K562 (cell line): ENCODE data around the gene MXRA7. TPM values are rescaled to one million over a fixed set of nuclear protein-coding genes. Genes with fewer than 3 reads are reported as not detected.

Experiments
- CBFA2T2 ChIP-seq: fragments of 450-650 bp; conservative IDR thresholded peaks from 2 replicates; pipeline ENCODE4 v1.6.1; 2017; ENCODE audit warnings: mild to moderate bottlenecking
- CBFB ChIP-seq: sonication (generic); formaldehyde crosslinking; IDR thresholded peaks from 2 replicates; pipeline ENCODE4 v1.4.0; 2020; ENCODE audit warnings: mild to moderate bottlenecking, missing genetic modification reagents
- ELF1 ChIP-seq: fragments of 200-800 bp; sonication (Bioruptor generic); IDR thresholded peaks from 2 replicates; pipeline ENCODE4 v1.6.1; 2016; ENCODE audit warnings: missing genetic modification characterization, missing compliant biosample characterization
- KAT8 ChIP-seq: fragments of 450-650 bp; IDR thresholded peaks from 2 replicates; pipeline ENCODE4 v1.6.1; 2016; ENCODE audit warnings: low read depth, mild to moderate bottlenecking
- NCOA1 ChIP-seq: fragments of 450-650 bp; IDR thresholded peaks from 2 replicates; pipeline ENCODE4 v1.6.1; 2016; ENCODE audit warnings: low read depth
- SMARCC2 ChIP-seq: fragments of 450-650 bp; IDR thresholded peaks from 2 replicates; pipeline ENCODE4 v1.6.1; 2017; ENCODE audit warnings: antibody characterized with exemption, moderate library complexity, mild to moderate bottlenecking, low read depth
- TCF3 ChIP-seq: sonication (generic); formaldehyde crosslinking; IDR thresholded peaks from 2 replicates; pipeline ENCODE4 v1.4.0; 2020; ENCODE audit warnings: mild to moderate bottlenecking, missing genetic modification reagents
- polyA plus RNA-seq, 8 experiments: library from polyadenylated mRNA; depleted of rRNA in 4 of 8; stranded (reverse) in 5 of 8; unstranded in 3 of 8; fragments of >200 nt; fragmentation: Nextera tagmentation in 2 of 8; fragmentation: Illumina TruSeq in 1 of 8; extraction: Ambion mirVana in 2 of 8; extraction: Trizol in 1 of 8; gene quantifications; 2 replicates each; pipeline versions ENCODE4 v1.2.1 to v1.2.3, GENCODE V29; 2011 to 2014; ENCODE audit warnings: inconsistent platforms in 1 of 8, missing spikeins in 1 of 8
- total RNA-seq, 7 experiments: library from RNA; depleted of rRNA in 6 of 7; stranded (reverse); fragments of >200 nt in 6 of 7; fragmentation: Illumina TruSeq in 2 of 7; extraction: Trizol in 2 of 7; gene quantifications; 2 replicates each; pipeline versions ENCODE4 v1.2.1 to v1.2.3, GENCODE V29; 2011 to 2021; ENCODE audit warnings: low replicate concordance in 1 of 7
- TF ChIP-seq, protein P1 (sequence below): fragments of 450-650 bp; IDR thresholded peaks from 2 replicates; pipeline ENCODE4 v1.6.1; 2014; ENCODE audit warnings: low read depth, mild to moderate bottlenecking, moderate library complexity, borderline replicate concordance
- TF ChIP-seq, protein P2 (sequence below): fragments of 250-450 bp; sonication (Bioruptor Pico); IDR thresholded peaks from 2 replicates; pipeline ENCODE4 v1.5.1; 2021; ENCODE audit warnings: mild to moderate bottlenecking
- TF ChIP-seq, protein P3 (sequence below): sonication (generic); formaldehyde crosslinking; IDR thresholded peaks from 2 replicates; pipeline ENCODE4 v1.8.1; 2022; ENCODE audit warnings: missing genetic modification reagents
- TF ChIP-seq, protein P4 (sequence below), 2 experiments: fragments of 200-800 bp in 1 of 2; sonication (Bioruptor generic) in 1 of 2; sonication (generic) in 1 of 2; formaldehyde crosslinking in 1 of 2; IDR thresholded peaks in 1 of 2; conservative IDR thresholded peaks in 1 of 2; 2 replicates each; pipeline versions ENCODE4 v1.5.0 to v1.6.1; 2016 to 2020; ENCODE audit warnings: missing compliant biosample characterization in 1 of 2, missing genetic modification characterization in 1 of 2, missing genetic modification reagents in 1 of 2
- TF ChIP-seq, protein P5 (sequence below): fragments of 450-650 bp; IDR thresholded peaks from 2 replicates; pipeline ENCODE4 v1.6.1; 2016; ENCODE audit warnings: borderline replicate concordance

Gene MXRA7
- total and polyA plus RNA-seq, 9 of the 15 experiments (the other 6 are each of a cell fraction or from before 2014, with no cell fraction given) = 2.6 to 38.4 (median 14.3) TPM

DNA sequence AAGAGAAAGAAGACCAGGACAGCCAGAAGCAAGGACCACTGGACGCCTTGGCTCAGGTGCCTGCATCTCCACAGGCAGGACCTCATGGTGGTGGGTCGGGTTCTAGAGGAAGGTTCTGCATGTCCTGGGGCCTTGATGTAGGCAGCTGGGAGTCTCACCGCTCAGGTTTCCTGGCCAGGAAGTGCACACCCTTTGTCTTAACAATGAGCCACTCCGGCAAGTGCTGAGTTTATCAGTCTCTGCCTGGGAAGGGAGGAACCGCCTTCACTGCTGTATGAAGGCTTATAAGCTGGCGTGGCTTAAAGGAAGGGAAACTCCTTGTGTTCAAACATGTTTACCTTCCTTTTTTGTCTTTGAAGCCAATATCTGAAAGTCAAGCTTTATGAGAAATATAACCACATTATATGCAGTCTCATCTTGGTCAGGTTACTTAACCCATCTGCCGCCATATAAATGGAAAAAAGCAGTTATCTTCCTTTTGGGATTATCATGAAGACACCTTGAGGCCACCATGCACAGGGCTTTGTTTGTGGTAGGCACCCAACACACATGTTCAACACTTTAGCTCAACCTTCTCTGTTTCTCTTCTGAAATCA, 67.1 kb downstream of the MXRA7 start, which contains the start of gene ST6GALNAC1 (continued):
- TF ChIP-seq, protein P1, sequence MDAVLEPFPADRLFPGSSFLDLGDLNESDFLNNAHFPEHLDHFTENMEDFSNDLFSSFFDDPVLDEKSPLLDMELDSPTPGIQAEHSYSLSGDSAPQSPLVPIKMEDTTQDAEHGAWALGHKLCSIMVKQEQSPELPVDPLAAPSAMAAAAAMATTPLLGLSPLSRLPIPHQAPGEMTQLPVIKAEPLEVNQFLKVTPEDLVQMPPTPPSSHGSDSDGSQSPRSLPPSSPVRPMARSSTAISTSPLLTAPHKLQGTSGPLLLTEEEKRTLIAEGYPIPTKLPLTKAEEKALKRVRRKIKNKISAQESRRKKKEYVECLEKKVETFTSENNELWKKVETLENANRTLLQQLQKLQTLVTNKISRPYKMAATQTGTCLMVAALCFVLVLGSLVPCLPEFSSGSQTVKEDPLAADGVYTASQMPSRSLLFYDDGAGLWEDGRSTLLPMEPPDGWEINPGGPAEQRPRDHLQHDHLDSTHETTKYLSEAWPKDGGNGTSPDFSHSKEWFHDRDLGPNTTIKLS = peak; percentile 97; the same call in 1 of the 2 replicates
- TF ChIP-seq, protein P2, sequence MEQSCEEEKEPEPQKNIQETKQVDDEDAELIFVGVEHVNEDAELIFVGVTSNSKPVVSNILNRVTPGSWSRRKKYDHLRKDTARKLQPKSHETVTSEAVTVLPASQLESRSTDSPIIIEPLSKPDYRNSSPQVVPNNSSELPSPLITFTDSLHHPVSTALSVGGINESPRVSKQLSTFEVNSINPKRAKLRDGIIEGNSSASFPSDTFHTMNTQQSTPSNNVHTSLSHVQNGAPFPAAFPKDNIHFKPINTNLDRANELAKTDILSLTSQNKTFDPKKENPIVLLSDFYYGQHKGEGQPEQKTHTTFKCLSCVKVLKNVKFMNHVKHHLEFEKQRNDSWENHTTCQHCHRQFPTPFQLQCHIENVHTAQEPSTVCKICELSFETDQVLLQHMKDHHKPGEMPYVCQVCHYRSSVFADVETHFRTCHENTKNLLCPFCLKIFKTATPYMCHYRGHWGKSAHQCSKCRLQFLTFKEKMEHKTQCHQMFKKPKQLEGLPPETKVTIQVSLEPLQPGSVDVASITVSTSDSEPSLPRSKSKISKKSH = no peak
- TF ChIP-seq NCOA1 (no peak), TCF3 (CRISPR knock-in tag) (peak; percentile 65; the same call in 1 of the 2 replicates), CBFA2T2 (peak; percentile 52), ELF1 (tag) (peak; percentile 68; the same call in 1 of the 2 replicates), KAT8 (peak; percentile 13; the same call in 1 of the 2 replicates), SMARCC2 (no peak; the same call in 1 of the 2 replicates), CBFB (no peak)
- TF ChIP-seq, protein P3, sequence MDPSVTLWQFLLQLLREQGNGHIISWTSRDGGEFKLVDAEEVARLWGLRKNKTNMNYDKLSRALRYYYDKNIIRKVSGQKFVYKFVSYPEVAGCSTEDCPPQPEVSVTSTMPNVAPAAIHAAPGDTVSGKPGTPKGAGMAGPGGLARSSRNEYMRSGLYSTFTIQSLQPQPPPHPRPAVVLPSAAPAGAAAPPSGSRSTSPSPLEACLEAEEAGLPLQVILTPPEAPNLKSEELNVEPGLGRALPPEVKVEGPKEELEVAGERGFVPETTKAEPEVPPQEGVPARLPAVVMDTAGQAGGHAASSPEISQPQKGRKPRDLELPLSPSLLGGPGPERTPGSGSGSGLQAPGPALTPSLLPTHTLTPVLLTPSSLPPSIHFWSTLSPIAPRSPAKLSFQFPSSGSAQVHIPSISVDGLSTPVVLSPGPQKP (CRISPR knock-in tag) = no peak
- TF ChIP-seq, protein P4, sequence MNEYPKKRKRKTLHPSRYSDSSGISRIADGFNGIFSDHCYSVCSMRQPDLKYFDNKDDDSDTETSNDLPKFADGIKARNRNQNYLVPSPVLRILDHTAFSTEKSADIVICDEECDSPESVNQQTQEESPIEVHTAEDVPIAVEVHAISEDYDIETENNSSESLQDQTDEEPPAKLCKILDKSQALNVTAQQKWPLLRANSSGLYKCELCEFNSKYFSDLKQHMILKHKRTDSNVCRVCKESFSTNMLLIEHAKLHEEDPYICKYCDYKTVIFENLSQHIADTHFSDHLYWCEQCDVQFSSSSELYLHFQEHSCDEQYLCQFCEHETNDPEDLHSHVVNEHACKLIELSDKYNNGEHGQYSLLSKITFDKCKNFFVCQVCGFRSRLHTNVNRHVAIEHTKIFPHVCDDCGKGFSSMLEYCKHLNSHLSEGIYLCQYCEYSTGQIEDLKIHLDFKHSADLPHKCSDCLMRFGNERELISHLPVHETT (CRISPR knock-in tag; conservative IDR thresholded peaks at IDR 0.05 in 1 of 2, IDR thresholded peaks at IDR 0.05 in 1 of 2) = peak in 1 of 2 experiments; percentile 72; a peak in 1 of 4 replicates
- TF ChIP-seq, protein P5, sequence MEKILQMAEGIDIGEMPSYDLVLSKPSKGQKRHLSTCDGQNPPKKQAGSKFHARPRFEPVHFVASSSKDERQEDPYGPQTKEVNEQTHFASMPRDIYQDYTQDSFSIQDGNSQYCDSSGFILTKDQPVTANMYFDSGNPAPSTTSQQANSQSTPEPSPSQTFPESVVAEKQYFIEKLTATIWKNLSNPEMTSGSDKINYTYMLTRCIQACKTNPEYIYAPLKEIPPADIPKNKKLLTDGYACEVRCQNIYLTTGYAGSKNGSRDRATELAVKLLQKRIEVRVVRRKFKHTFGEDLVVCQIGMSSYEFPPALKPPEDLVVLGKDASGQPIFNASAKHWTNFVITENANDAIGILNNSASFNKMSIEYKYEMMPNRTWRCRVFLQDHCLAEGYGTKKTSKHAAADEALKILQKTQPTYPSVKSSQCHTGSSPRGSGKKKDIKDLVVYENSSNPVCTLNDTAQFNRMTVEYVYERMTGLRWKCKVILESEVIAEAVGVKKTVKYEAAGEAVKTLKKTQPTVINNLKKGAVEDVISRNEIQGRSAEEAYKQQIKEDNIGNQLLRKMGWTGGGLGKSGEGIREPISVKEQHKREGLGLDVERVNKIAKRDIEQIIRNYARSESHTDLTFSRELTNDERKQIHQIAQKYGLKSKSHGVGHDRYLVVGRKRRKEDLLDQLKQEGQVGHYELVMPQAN = no peak
